ENCODE data around the gene SIGLEC14.

SIGLEC14 gene

DNA sequence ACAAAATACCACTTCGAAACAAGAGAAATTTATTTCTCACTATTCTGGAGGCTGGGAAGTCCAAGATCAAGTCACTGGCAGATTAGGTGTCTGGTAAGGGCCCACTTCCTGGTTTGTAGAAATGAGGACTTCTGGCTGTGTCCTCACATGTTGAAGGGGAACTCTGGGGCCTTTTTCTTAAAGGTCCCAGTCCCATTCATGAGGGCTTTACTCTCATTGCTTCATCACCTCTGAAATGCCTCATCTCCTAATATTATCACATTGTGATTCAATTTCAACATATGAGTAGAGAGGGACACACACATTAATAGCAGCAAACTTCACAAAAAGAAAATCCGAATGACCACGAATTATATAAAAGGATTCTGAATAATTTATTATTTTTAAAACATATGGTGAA is 21.6 kb upstream of the SIGLEC14 start:
- no peaks in the 10 kb centered on the region for H3K36me3 ChIP-seq (ENCODE audit: insufficient read depth, low read length)
- H4K20me1 ChIP-seq (ENCODE audit: insufficient read depth, low read length): no peaks in the 10 kb centered on the region
- no peaks in the 10 kb centered on the region for H3K9me2 ChIP-seq (ENCODE audit: low read depth, low read length)
- H3K9ac ChIP-seq (ENCODE audit: low read length): no peak overlapping the region
- TF ChIP-seq EZH2 (IDR thresholded peaks at IDR 0.05; ENCODE audit: borderline replicate concordance, low read length): no peak
- TF ChIP-seq, protein P1, sequence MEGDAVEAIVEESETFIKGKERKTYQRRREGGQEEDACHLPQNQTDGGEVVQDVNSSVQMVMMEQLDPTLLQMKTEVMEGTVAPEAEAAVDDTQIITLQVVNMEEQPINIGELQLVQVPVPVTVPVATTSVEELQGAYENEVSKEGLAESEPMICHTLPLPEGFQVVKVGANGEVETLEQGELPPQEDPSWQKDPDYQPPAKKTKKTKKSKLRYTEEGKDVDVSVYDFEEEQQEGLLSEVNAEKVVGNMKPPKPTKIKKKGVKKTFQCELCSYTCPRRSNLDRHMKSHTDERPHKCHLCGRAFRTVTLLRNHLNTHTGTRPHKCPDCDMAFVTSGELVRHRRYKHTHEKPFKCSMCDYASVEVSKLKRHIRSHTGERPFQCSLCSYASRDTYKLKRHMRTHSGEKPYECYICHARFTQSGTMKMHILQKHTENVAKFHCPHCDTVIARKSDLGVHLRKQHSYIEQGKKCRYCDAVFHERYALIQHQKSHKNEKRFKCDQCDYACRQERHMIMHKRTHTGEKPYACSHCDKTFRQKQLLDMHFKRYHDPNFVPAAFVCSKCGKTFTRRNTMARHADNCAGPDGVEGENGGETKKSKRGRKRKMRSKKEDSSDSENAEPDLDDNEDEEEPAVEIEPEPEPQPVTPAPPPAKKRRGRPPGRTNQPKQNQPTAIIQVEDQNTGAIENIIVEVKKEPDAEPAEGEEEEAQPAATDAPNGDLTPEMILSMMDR (IDR thresholded peaks at IDR 0.05; ENCODE audit: low read length): no peak
- no peak overlapping the region for H3K4me2 ChIP-seq (ENCODE audit: low read length)
- H3K27ac ChIP-seq (ENCODE audit: low read depth, low read length, poor library complexity, severe bottlenecking): no peak overlapping the region
- no peaks in the 10 kb centered on the region for H3K27me3 ChIP-seq (ENCODE audit: insufficient read depth, low read length)
- no peak overlapping the region for H2AFZ ChIP-seq (ENCODE audit: low read length)
- no peak overlapping the region for H3K4me3 ChIP-seq (ENCODE audit: low read depth, low read length, poor library complexity, severe bottlenecking)
- H3K79me2 ChIP-seq (ENCODE audit: insufficient read depth, low read length): no peaks in the 10 kb centered on the region
- H3K9me3 ChIP-seq (ENCODE audit: low read length): 0 out of 2 replicates have a peak, but pooled peaks cover 3% of the 10 kb centered on the region
- H3K4me1 ChIP-seq (ENCODE audit: insufficient read depth, low read length, severe bottlenecking): no peaks in the 10 kb centered on the region
- no peaks in the 10 kb centered on the region for H3F3A ChIP-seq (ENCODE audit: insufficient read depth, low read length)

DNA sequence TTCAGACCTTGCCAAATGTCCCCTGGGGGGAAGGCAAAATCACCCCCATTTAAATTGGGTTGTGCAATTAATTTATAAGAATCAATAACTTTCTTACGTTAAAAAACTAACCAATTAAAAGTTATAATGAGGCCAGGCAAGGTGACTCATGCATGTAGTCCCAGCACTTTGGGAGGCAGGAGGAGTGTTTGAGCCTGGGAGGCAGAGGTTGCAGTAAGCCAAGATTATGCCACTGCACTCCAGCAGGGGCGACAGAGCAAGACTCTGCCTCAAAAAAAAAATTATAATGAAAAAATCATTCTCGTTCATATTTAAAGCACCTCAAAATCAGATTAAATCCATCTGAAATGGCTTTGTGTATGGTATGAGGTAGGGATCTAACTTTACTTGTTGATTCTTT is 18.4 kb upstream of the SIGLEC14 start:
- Histone ChIP-seq H3K27me3 (ENCODE audit: insufficient read depth, low read length) (no peaks in the 10 kb centered on the region), H3K79me2 (ENCODE audit: insufficient read depth, low read length) (no peaks in the 10 kb centered on the region), H3K4me2 (ENCODE audit: low read length) (no peak overlapping the region), H3K4me3 (ENCODE audit: low read depth, low read length, poor library complexity, severe bottlenecking) (no peak overlapping the region), H3K27ac (ENCODE audit: low read depth, low read length, poor library complexity, severe bottlenecking) (no peak overlapping the region), H3K9ac (ENCODE audit: low read length) (no peak overlapping the region), H3K9me3 (ENCODE audit: low read length) (no peaks in the 10 kb centered on the region), H4K20me1 (ENCODE audit: insufficient read depth, low read length) (no peaks in the 10 kb centered on the region), H2AFZ (ENCODE audit: low read length) (no peak overlapping the region), H3F3A (ENCODE audit: insufficient read depth, low read length) (no peaks in the 10 kb centered on the region), H3K36me3 (ENCODE audit: insufficient read depth, low read length) (no peaks in the 10 kb centered on the region), H3K4me1 (ENCODE audit: insufficient read depth, low read length, severe bottlenecking) (no peaks in the 10 kb centered on the region), H3K9me2 (ENCODE audit: low read depth, low read length) (no peaks in the 10 kb centered on the region)
- TF ChIP-seq, protein P1 (IDR thresholded peaks at IDR 0.05; ENCODE audit: low read length): peak; percentile 11; the same call in 1 of the 2 replicates
- no peak for TF ChIP-seq EZH2 (IDR thresholded peaks at IDR 0.05; ENCODE audit: borderline replicate concordance, low read length)

DNA sequence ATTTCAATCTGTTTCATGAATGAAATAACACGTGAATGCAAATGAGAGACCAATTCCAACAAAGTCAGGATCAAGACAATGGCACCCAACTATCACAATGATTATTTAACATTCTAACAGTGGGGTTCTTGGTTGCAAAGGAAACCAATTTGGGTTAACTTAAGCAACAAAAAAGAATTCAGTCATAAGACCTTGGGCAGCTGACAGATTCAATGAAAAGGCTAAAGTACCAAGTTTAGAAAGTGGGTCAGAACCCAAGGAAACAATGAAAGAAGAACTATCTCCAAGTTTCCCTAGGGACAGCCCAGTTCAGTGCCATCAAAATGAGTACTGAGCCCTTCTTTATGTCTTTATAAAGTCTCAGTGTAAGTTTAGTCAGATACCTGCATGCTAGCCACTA is 17.5 kb upstream of the SIGLEC14 start:
- no peak overlapping the region for H2AFZ ChIP-seq (ENCODE audit: low read length)
- H3K27me3 ChIP-seq (ENCODE audit: insufficient read depth, low read length): no peaks in the 10 kb centered on the region
- H3K4me3 ChIP-seq (ENCODE audit: low read depth, low read length, poor library complexity, severe bottlenecking): no peak overlapping the region
- no peaks in the 10 kb centered on the region for H4K20me1 ChIP-seq (ENCODE audit: insufficient read depth, low read length)
- H3K9ac ChIP-seq (ENCODE audit: low read length): no peak overlapping the region
- no peaks in the 10 kb centered on the region for H3K36me3 ChIP-seq (ENCODE audit: insufficient read depth, low read length)
- H3K9me3 ChIP-seq (ENCODE audit: low read length): no peaks in the 10 kb centered on the region
- no peak overlapping the region for H3K4me2 ChIP-seq (ENCODE audit: low read length)
- no peaks in the 10 kb centered on the region for H3K4me1 ChIP-seq (ENCODE audit: insufficient read depth, low read length, severe bottlenecking)
- no peaks in the 10 kb centered on the region for H3F3A ChIP-seq (ENCODE audit: insufficient read depth, low read length)
- H3K27ac ChIP-seq (ENCODE audit: low read depth, low read length, poor library complexity, severe bottlenecking): no peak overlapping the region
- H3K79me2 ChIP-seq (ENCODE audit: insufficient read depth, low read length): no peaks in the 10 kb centered on the region
- no peaks in the 10 kb centered on the region for H3K9me2 ChIP-seq (ENCODE audit: low read depth, low read length)
- TF ChIP-seq, protein P1 (IDR thresholded peaks at IDR 0.05; ENCODE audit: low read length): no peak
- TF ChIP-seq EZH2 (IDR thresholded peaks at IDR 0.05; ENCODE audit: borderline replicate concordance, low read length): no peak
